DMS53 treated with DMSO at 0.1 percent for 48 hours (cell line): Measurements from ENCODE around the gene NAGA.

Experiments
- DNase-seq: peaks from one replicate; lab custom pipeline; 2025; ENCODE audit not compliant: unreplicated experiment; lab: John Stamatoyannopoulos, UW

NAGA gene

GRCh38 chr22:42050641-42051180 is 19.9 kb downstream of the NAGA start:
- DNase-seq: no peak

DNA sequence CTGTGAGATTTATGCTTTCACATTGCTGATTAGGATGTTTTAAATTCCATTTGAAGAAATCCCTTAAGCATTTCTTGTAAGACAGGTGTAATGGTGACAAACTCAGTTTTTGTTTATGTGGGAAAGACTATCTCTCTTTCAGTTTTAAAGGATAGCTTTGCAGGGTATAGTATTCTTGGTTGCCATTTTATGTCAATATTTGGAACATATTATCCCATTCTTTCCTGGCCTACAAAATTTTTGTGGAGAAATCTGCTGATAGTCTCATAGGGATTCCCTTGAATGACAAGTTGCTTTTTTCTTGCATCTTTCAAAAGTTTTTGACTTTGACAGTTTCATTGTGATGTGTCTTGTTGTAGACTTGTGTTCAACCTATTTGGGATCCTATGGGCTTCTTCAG is 28.8 kb downstream of the NAGA start:
- no peak for DNase-seq

DNA sequence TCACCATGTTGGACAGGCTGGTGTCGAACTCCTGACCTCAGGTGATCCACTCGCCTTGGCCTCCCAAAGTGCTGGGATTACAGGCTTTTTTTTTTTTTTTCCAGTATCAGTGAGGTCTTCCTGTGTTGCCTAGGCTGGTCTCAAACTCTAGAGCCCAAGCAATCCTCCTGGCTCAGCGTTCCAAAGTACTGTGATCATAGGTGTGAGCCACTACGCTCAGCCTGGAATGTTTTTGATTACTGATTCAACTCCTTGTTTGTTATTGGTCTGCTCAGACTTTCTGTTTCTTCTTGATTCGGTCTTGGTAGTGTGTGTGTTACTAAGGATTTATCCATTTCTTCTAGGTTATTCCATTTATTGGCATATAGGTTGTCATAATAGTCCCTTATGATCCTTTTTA is 31.3 kb downstream of the NAGA start:
- no peak for DNase-seq

DNA sequence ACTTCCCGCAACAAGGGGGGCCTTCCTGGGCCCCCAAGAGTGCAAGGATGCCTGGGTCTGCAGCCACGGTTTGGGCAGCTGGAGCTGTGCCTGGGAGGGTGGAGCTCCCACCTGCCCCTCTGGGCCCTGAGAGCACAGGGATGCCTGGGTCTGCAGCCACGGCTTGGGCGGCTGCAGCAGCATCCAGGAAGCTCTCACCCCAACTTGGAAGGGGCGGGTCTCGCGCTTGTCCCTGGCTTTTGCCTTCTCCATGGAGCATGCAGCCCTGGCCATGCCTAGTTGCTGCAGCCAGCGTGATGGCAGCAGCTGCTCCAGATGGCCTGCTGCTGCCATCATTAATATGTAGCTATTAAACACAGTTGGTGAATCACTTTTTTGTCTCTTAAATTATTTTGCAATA is 35.4 kb downstream of the NAGA start:
- DNase-seq: no peak

DNA sequence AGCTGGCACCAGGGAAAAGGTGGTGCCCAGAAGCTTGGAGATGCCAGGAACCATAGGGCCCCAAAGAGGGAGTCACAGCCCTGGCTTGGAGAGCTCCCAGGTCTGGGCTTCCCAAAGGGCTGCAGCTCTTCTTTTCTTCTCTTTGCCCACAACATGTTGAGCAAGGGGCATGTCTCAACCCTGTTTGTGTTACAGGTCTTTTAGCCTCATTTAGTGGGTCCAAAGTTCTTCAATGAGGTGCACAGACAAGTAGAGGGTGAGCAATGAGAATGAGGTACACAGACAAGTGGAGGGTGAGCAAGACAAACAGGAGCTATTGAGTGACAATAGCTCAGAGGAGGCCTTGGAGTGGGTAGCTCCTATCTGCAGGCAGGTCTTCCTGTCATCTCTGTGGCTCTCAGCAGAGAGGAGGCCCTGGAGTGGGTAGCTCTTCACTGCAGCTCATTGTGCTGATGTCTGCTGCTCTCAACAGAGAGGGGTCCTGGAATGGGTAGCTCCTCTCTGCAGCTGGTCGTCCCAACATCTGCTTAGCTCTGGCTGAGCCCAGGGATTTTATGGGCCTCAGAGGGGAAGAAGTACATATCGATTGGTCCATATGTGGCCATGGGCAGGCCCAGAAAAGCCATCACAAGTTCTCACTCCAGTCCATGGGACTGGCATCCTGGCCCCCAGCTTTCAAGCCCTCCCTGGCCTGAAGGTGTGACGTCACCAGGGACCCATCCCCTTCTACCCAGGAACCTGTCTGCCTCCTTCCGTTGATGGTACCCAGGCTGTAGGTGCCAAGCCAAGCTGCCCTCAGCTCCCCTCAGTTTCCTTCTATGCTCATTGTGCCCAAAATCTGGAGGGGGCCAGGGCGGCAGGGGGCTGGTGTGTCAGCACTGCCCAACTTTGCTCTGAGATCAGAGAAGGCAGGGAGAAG is 37.1 kb downstream of the NAGA start:
- DNase-seq: no peak

- no peak for DNase-seq
Observed at GRCh38 chr22:42026705-42027104, 43.9 kb downstream of the NAGA start.

GRCh38 chr22:42025421-42025820 is 45.2 kb downstream of the NAGA start:
- DNase-seq: no peak

- DNase-seq: no peak
Observed at GRCh38 chr22:42022162-42022847, 48.3 kb downstream of the NAGA start.

DNA sequence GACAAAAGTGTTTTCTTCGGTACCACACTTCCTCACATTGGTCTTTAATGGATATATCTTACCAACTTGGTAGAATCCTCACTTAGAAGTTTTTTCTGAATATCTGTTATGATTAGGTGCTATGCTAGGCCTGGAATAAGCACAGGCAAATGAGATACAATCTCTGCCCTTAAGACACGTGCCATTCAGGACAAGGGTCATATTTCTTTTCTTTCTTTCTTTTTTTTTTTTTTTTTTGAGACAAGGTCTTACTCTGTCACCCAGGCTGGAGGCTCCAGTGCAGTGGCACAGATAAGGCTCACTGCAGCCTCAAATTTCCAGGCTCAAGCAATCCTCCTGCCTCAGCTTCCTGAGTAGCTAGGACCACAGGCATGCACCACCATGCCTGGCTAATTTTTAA is 49.0 kb downstream of the NAGA start:
- no peak for DNase-seq

- no peak for DNase-seq
Observed at GRCh38 chr22:42018224-42018623, 52.4 kb downstream of the NAGA start.

DNA sequence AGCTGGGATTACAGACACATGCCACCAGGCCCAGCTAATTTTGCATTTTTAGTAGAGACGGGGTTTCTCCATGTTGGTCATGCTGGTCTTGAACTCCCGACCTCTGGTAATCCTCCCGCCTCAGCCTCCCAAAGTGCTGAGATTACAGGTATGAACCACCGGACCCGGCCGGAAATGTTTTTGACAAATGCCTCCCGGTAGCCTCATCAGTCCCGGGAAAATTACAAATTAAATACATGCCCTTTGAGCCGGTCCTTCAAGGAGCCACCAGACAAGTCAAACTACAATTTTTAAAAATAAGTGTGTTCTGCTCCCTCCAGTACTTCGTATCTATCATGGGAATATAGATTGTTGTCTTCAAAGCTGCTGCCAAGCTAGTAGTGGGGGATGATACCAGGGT is 54.5 kb downstream of the NAGA start:
- DNase-seq: no peak

DNA sequence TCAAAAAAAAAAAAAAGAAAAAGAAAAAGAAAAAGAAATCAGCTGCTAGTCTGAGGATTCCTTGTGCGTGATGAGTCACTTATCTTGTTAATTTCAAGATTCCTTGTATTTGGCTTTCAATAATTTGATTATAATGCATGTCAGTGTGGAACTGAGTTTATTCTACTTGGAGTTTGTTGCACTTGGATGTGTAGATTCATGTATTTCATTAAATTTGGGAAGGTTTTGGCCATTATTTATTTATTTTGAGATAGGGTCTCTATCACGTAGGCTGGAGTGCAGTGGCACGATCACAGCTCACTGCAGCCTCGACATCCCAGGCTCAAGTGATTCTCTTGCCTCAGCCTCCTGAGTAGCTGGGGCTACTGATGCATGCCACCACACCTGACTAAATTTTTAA is 57.2 kb downstream of the NAGA start:
- no peak for DNase-seq

- no peak for DNase-seq
Observed at GRCh38 chr22:42010778-42011177, 59.8 kb downstream of the NAGA start.
